ENCODE results near the gene AFAP1. TPM values are rescaled to one million over a fixed set of nuclear protein-coding genes. Genes with fewer than 3 reads are reported as not detected.

The AFAP1 gene
- total and polyA plus RNA-seq, 2 of the 8 experiments (the other 6 are each of a cell fraction or from before 2014, with no cell fraction given): 3.6 to 18.2 TPM

DNA sequence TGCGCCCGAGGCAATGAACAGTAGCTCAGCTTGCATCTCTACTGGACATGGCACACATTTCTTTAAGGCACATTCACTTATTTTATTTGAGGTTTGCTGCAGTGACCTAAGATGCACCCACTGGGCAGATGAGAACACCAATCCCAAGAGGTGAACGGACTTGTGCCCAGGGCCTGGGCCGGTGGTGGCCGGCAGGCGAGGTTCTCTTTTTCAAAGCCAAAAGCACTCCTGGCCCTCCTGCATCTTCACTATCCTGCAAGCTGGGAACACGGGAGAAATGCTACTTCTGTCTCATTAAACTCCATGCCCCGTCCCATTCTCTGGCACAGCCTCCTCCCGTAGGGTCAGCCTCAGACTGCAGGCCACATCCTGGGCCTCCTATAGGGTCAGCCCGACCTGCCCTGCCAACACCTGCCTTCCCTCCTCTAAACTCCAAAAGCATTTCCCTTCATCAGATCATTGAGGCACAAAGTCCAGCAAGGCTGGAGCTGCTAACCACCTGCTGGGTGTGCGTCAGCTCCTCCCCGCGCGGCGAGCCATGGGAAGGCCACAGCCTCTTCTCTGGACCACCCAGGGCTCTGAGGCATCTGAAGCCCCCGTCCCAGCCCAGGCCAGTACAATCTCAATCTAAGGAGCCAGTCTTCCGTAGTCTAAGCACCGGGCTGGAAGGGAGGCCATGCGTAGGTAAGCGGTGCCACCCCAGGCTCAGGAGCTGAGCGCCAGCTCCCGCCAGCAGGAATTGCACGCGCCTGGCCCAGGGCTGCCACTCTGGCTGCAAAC is 166.1 kb downstream of the AFAP1 start:
- no peak overlapping the region for H2BK15ac ChIP-seq (ENCODE audit: low read length)
- ChIA-PET CTCF (ENCODE audit: partially characterized antibody) (interaction anchor here (0.7 to 4.0 kb wide), 11 partner anchors 12 to 493 kb away, joined by 3 to 23 read pairs (median 3); no protein-coding TSS in a partner anchor), POLR2A (ENCODE audit: partially characterized antibody) (no interaction called here)
- no peak overlapping the region for H2BK120ac ChIP-seq (replicated peaks; ENCODE audit: low read depth, low read length)
- no peaks in the 10 kb centered on the region; the same call in 1 of the 2 replicates for H3K79me1 ChIP-seq (ENCODE audit: low read depth, low read length)
- no peak overlapping the region for H2BK12ac ChIP-seq (ENCODE audit: low read depth, low read length)
- no peak overlapping the region for H3K9ac ChIP-seq (replicated peaks in 1 of 4; ENCODE audit: extremely low read depth in 1 of 4, low read depth in 3 of 4, low read length in 3 of 4)
- H3K23ac ChIP-seq (ENCODE audit: insufficient read length): no peak overlapping the region
- H2BK20ac ChIP-seq (ENCODE audit: low read length): no peak overlapping the region
- no peak overlapping the region for H3K56ac ChIP-seq (replicated peaks; ENCODE audit: insufficient read length, low read depth, low read length)
- no peak overlapping the region for H3K4me2 ChIP-seq (ENCODE audit: insufficient read depth in 1 of 2, low read depth in 2 of 2, low read length in 2 of 2)
- WGBS, 2 experiments (ENCODE audit: extremely low coverage in 1 of 2, insufficient coverage in 1 of 2, insufficient read length in 1 of 2, insufficient replicate concordance in 2 of 2, low coverage in 1 of 2, low lambda C conversion rate in 2 of 2, missing lambda C conversion rate in 1 of 2): 94% methylated on average over 24 of the region's 24 CpGs; no CpG with 5 or more reads in 1 of the 2 experiments
- no peaks in the 10 kb centered on the region for H3K9me3 ChIP-seq (ENCODE audit: insufficient read depth in 2 of 2, low read depth in 1 of 2, low read length in 1 of 2)
- H4K8ac ChIP-seq (ENCODE audit: extremely low read depth, insufficient read depth, low read length): peak overlapping the region; percentile 26; the same call in 1 of the 2 replicates
- H3K27ac ChIP-seq (ENCODE audit: low read depth, low read length): no peak overlapping the region
- no peak overlapping the region for H4K5ac ChIP-seq (ENCODE audit: insufficient read length, low read depth, low read length)
- DNase-seq (ENCODE audit: low read depth in 1 of 2, low spot score in 2 of 2) (no peak), FAIRE-seq (no peak)
- no peaks in the 10 kb centered on the region for H3K79me2 ChIP-seq (ENCODE audit: control insufficient read depth in 1 of 2, insufficient read depth in 2 of 2, low read length in 2 of 2)
- no peaks in the 10 kb centered on the region for H3K27me3 ChIP-seq (replicated peaks in 1 of 4; ENCODE audit: control insufficient read depth in 3 of 4, extremely low read depth in 1 of 4, insufficient read depth in 3 of 4, low read length in 3 of 4)
- H2AFZ ChIP-seq (ENCODE audit: low read length): no peak overlapping the region
- no peak overlapping the region for H3K18ac ChIP-seq (ENCODE audit: extremely low read depth, low read length)
- no peaks in the 10 kb centered on the region for H3K23me2 ChIP-seq (ENCODE audit: low read depth, low read length)
- no peak overlapping the region for H4K91ac ChIP-seq (replicated peaks; ENCODE audit: insufficient read length, low read length)
- H3K4ac ChIP-seq (replicated peaks; ENCODE audit: insufficient read length, low read depth, low read length): no peak overlapping the region
- H3K36me3 ChIP-seq (ENCODE audit: control insufficient read depth in 2 of 4, insufficient read depth in 4 of 4, low read length in 3 of 4): peaks cover 0 to 17% (median 4%) of the 10 kb centered on the region in 4 experiments; a peak in 3 of 8 replicates
- H2BK5ac ChIP-seq (ENCODE audit: low read depth, low read length): no peak overlapping the region; the same call in 1 of the 2 replicates
- H4K20me1 ChIP-seq (replicated peaks in 1 of 2; ENCODE audit: control insufficient read depth in 1 of 2, insufficient read depth in 2 of 2, low read length in 2 of 2): peaks cover 0 to 2% of the 10 kb centered on the region in 2 experiments
- H2AK5ac ChIP-seq (ENCODE audit: low read depth, low read length): no peak overlapping the region
- H3K4me1 ChIP-seq (replicated peaks in 1 of 4; ENCODE audit: control insufficient read depth in 3 of 4, insufficient read depth in 4 of 4, low read length in 3 of 4): peaks cover 0 to 6% (median 1%) of the 10 kb centered on the region in 4 experiments; a peak in 4 of 7 replicates
- H3K4me3 ChIP-seq (ENCODE audit: extremely low read depth in 1 of 4, insufficient read depth in 2 of 4, low read depth in 3 of 4, low read length in 4 of 4): no peak overlapping the region
- H3K14ac ChIP-seq (ENCODE audit: insufficient read length): no peak overlapping the region
- TF ChIP-seq EP300 (IDR thresholded peaks at IDR 0.05; ENCODE audit: borderline replicate concordance in 1 of 2, low read depth in 2 of 2, low read length in 2 of 2) (no peak), BRCA1 (IDR thresholded peaks at IDR 0.05; ENCODE audit: low read depth, low read length) (no peak), CHD2 (IDR thresholded peaks at IDR 0.05; ENCODE audit: low read length) (no peak), NANOG (IDR thresholded peaks at IDR 0.05; ENCODE audit: insufficient read depth, low read depth, low read length, poor library complexity, severe bottlenecking) (no peak), SP2 (IDR thresholded peaks at IDR 0.05; ENCODE audit: low read length) (no peak), KDM1A (IDR thresholded peaks at IDR 0.05; ENCODE audit: borderline replicate concordance, low read length) (no peak), TEAD4 (IDR thresholded peaks at IDR 0.05; ENCODE audit: low read depth, low read length) (no peak), KDM5A (IDR thresholded peaks at IDR 0.05; ENCODE audit: low read length) (no peak), SIRT6 (IDR thresholded peaks at IDR 0.05; ENCODE audit: low read length) (no peak)
- TF ChIP-seq, protein P1, sequence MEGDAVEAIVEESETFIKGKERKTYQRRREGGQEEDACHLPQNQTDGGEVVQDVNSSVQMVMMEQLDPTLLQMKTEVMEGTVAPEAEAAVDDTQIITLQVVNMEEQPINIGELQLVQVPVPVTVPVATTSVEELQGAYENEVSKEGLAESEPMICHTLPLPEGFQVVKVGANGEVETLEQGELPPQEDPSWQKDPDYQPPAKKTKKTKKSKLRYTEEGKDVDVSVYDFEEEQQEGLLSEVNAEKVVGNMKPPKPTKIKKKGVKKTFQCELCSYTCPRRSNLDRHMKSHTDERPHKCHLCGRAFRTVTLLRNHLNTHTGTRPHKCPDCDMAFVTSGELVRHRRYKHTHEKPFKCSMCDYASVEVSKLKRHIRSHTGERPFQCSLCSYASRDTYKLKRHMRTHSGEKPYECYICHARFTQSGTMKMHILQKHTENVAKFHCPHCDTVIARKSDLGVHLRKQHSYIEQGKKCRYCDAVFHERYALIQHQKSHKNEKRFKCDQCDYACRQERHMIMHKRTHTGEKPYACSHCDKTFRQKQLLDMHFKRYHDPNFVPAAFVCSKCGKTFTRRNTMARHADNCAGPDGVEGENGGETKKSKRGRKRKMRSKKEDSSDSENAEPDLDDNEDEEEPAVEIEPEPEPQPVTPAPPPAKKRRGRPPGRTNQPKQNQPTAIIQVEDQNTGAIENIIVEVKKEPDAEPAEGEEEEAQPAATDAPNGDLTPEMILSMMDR (IDR thresholded peaks at IDR 0.05; ENCODE audit: control extremely low read depth in 1 of 3, insufficient read depth in 1 of 3, low read depth in 1 of 3, low read length in 3 of 3): no peak

Measured in H1 (cell line).